ENCODE measurements around the gene PDXP. TPM values are rescaled to one million over a fixed set of nuclear protein-coding genes. Genes with fewer than 3 reads are reported as not detected.

Gene PDXP
- total RNA-seq, 1 donor from 2014 or later: 13.3 TPM

DNA sequence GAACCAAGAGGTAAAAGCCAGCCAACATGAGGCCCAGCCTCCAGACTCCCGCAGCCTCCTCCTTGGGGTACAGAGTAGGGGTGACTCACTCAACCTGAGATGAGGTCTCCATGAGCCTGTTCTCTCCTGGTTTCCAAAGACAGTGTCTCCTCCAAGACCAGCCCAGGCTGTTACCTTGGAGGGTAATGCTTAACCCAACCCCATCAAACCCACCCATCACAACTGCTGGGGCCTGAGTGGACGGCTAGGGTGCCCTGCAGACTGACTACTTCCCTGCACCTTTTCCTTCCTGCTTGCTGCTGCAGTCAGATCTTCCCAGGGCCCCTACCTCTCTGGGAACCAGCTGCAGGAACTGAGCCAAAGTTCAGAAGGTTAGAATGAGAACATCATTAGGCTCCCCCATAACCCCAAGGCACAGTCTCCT is 22.5 kb downstream of the PDXP start:
- Histone ChIP-seq H3K27me3 (ENCODE audit: control insufficient read depth, insufficient read depth, low read length) (no peaks in the 10 kb centered on the region), H3K36me3 (ENCODE audit: control insufficient read depth, insufficient read depth, low read length) (peaks cover 2% of the 10 kb centered on the region), H3K4me3 (ENCODE audit: low read depth, low read length) (no peak overlapping the region)
- TF ChIP-seq, protein P1, sequence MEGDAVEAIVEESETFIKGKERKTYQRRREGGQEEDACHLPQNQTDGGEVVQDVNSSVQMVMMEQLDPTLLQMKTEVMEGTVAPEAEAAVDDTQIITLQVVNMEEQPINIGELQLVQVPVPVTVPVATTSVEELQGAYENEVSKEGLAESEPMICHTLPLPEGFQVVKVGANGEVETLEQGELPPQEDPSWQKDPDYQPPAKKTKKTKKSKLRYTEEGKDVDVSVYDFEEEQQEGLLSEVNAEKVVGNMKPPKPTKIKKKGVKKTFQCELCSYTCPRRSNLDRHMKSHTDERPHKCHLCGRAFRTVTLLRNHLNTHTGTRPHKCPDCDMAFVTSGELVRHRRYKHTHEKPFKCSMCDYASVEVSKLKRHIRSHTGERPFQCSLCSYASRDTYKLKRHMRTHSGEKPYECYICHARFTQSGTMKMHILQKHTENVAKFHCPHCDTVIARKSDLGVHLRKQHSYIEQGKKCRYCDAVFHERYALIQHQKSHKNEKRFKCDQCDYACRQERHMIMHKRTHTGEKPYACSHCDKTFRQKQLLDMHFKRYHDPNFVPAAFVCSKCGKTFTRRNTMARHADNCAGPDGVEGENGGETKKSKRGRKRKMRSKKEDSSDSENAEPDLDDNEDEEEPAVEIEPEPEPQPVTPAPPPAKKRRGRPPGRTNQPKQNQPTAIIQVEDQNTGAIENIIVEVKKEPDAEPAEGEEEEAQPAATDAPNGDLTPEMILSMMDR (IDR thresholded peaks at IDR 0.05; ENCODE audit: insufficient read depth, low read length, poor library complexity, severe bottlenecking): no peak
- DNase-seq (ENCODE audit: low read depth): no peak

DNA sequence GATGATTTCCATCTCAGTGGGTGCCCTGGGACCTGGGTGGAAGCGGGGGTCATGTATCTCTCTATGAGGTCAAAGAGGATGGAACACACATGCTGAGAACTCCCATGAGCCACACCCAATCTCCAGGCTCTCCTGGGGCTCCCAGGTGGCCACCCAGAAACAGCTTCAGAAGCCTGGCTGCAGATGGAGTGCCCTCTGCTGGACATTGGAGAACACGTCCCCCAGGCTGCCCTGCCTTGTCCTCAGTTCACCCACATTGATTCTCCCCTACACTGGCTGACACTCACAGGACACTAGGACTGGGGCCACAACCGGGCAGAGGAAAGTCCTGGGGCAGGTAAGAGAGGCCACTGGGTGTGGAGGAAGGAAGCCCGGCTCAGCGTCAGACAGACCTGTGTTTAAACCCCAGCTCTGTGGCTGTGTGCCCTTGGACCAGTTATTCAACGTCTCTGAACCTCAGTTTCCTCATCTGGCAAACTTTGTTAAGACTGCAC is 23.1 kb downstream of the PDXP start:
- TF ChIP-seq, protein P1 (IDR thresholded peaks at IDR 0.05; ENCODE audit: insufficient read depth, low read length, poor library complexity, severe bottlenecking): peak; percentile 95
- DNase-seq (ENCODE audit: low read depth): no peak
- Histone ChIP-seq H3K36me3 (ENCODE audit: control insufficient read depth, insufficient read depth, low read length) (peaks cover 2% of the 10 kb centered on the region), H3K27me3 (ENCODE audit: control insufficient read depth, insufficient read depth, low read length) (no peaks in the 10 kb centered on the region), H3K4me3 (ENCODE audit: low read depth, low read length) (no peak overlapping the region)

DNA sequence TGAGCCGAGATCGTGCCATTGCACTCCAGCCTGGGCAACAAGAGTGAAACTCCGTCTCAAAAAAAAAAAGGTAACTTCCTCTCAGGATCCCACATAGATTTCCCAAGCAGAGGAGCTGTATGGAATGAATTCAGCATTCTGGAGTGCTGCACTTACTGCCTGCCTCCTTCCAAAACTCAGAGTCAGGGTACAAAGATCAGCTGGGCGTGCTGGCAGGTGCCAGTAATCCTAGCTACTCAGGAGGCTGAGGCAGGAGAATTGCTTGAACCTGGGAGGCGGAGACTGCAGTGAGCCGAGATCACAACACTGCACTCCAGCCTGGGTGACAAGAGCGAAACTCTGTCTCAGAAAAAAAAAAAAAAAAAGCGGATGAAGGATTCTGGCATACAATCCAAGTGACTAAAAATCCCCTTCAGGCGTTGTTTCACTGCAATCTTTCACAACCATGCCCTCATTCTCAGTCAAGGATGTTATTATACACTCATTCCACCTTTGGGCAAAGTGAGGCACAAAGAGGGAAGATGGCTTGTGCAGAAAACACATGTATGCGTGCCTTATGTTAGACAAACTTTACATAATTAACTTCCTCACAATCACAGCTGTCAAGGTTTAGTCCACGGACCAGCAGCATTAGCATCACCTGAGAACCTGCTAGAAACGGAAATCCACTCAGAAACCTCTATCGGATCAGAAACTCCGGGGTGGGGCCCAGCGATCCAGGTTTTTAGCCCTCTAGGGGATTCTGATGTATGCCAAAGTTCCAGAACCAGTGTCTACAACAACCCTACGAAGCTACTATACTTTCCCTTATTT is 26.5 kb downstream of the PDXP start:
- Histone ChIP-seq H3K36me3 (ENCODE audit: control insufficient read depth, insufficient read depth, low read length) (no peaks in the 10 kb centered on the region), H3K4me3 (ENCODE audit: low read depth, low read length) (no peak overlapping the region), H3K27me3 (ENCODE audit: control insufficient read depth, insufficient read depth, low read length) (no peaks in the 10 kb centered on the region)
- no peak for DNase-seq (ENCODE audit: low read depth)
- TF ChIP-seq, protein P1 (IDR thresholded peaks at IDR 0.05; ENCODE audit: insufficient read depth, low read length, poor library complexity, severe bottlenecking): no peak

DNA sequence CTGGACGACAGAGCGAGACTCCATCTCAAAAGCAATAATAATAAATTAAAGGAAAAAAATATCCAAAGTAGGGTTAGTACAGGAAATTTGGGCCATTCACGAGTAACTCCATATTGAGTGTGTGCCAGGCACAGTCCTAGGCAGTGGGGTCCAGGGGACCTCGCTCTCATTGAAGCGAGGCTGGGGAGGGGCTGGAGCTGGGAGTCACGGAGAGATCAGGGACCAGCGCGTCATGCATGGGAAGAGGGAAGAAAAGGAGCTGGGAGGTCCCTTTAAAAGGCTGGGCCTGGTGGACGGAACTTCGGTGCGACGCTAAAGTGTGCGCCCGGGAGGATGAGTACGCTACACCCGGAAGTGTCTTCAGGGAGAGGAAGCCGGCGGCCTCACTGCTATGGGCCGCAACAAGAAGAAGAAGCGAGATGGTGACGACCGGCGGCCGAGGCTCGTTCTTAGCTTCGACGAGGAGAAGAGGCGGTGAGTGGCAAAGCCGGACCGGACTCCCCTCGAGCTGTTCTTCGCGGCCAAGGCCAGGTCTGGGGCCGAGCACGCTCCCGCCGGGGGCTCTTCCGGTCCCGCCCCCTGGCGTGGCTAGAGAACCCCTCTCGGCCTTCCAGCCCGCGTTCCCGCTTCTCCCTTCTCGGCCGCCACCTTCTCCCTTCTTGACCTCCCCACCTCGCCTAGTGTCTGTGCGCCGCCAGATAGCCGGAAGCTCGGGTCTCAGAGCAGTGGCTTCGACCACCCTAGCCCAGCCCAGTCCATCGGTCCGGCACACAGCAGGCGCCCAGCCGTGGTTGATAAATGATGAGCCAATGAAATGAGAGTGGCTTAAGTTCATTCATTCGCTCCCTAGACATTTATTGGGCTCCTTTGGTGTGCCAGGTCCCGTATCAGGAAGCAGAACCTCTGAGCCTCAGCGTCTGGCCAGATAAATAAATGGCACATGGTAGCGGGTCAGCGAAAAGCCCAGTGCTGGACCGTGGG is 27.8 kb downstream of the PDXP start, which contains the start of gene NOL12:
NOL12 (plus strand) TSS at position 342 of the 981 bp plus-strand sequence; CDS start at position 392, 50 bp downstream.
- Histone ChIP-seq H3K4me3 (ENCODE audit: low read depth, low read length) (peak within 1 kb of the TSS; percentile 66), H3K36me3 (ENCODE audit: control insufficient read depth, insufficient read depth, low read length) (no peaks in the 10 kb centered on the region), H3K27me3 (ENCODE audit: control insufficient read depth, insufficient read depth, low read length) (no peaks in the 10 kb centered on the region)
- TF ChIP-seq, protein P1 (IDR thresholded peaks at IDR 0.05; ENCODE audit: insufficient read depth, low read length, poor library complexity, severe bottlenecking): no peak
- DNase-seq (ENCODE audit: low read depth): peak; percentile 25

DNA sequence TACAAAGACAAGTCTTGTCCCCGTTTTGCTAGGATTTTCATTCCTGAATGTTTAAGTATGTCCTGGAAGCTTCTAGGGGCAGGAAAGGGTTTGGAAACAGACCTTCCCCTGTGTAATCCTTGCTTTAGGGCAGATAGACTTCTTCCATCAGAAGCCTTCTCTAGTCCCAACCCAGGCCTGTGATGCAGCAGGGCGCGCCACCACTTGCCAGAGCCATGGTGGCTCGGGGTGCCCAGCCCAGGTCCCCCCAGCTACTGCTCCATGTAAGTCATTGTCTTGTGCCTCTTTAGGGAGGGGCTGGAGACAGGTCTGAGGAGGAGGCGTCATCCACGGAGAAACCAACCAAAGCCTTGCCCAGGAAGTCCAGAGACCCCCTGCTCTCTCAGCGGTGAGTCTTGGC is 31.9 kb downstream of the PDXP start:
- no peak overlapping the region for H3K4me3 ChIP-seq (ENCODE audit: low read depth, low read length)
- H3K27me3 ChIP-seq (ENCODE audit: control insufficient read depth, insufficient read depth, low read length): no peaks in the 10 kb centered on the region
- TF ChIP-seq, protein P1 (IDR thresholded peaks at IDR 0.05; ENCODE audit: insufficient read depth, low read length, poor library complexity, severe bottlenecking): no peak
- no peak for DNase-seq (ENCODE audit: low read depth)
- no peaks in the 10 kb centered on the region for H3K36me3 ChIP-seq (ENCODE audit: control insufficient read depth, insufficient read depth, low read length)
